ENCODE measurements around the gene MFSD11.
A peak's percentile ranks its signal among the peaks of the same experiment; 100 is the strongest.
"Not testable (repeated sequence)": the region's sequence is repeated elsewhere in the genome, so short reads cannot be mapped to it uniquely, and the experiment has no call there.

Gene MFSD11

GRCh38 chr17:76726776-76727718 lies 10.9 kb upstream of the MFSD11 start, which contains the start of gene METTL23:
Gene METTL23 (plus strand): TSS chr17:76726839. CDS start chr17:76729711, 2,872 bp downstream.
- DNase-seq (ENCODE audit: low read depth, low spot score), result peak; percentile 49

- DNase-seq (ENCODE audit: low read depth, low spot score), result no peak
Measured at GRCh38 chr17:76727745-76728456, 10.0 kb upstream of the MFSD11 start.

DNA sequence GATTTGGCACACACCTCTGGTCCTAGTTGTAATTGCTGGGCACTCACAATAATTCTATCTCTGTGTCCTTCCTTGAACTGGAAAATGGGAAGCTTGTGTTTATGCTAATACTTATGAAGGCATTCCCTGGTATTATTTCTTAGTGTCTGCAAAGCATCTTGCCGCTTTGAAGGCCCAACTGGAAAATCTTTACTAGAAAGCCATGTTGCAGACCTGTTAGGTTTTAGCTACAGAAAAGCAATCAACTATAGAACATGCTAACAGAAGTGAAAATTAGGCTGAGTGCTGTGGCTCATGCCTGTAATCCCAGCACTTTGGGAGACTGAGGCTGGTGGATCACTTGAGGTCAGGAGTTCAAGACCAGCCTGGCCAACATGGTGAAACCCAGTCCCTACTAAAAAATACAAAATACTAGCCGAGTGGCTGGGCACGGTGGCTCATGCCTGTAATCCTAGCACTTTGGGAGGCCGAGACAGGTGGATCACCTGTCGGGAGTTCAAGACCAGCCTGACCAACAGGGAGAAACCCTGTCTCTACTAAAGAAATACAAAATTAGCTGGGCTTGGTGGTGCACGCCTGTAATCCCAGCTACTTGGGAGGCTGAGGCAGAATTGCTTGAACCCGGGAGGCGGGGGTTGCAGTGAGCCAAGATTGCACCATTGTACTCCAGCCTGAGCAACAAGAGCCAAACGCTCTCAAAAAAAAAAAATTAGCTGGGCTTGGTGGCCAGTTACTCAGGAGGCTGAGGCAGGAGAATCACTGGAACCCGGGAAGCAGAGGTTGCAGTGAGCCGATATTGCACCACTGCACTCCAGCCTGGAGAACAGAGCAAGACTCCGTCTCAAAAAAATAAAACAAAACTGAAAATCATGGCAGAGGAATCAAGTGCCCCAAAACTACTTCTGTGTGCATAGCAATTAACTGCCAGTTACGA lies 5.9 kb upstream of the MFSD11 start:
- DNase-seq (ENCODE audit: low read depth, low spot score), result not testable (repeated sequence)

DNA sequence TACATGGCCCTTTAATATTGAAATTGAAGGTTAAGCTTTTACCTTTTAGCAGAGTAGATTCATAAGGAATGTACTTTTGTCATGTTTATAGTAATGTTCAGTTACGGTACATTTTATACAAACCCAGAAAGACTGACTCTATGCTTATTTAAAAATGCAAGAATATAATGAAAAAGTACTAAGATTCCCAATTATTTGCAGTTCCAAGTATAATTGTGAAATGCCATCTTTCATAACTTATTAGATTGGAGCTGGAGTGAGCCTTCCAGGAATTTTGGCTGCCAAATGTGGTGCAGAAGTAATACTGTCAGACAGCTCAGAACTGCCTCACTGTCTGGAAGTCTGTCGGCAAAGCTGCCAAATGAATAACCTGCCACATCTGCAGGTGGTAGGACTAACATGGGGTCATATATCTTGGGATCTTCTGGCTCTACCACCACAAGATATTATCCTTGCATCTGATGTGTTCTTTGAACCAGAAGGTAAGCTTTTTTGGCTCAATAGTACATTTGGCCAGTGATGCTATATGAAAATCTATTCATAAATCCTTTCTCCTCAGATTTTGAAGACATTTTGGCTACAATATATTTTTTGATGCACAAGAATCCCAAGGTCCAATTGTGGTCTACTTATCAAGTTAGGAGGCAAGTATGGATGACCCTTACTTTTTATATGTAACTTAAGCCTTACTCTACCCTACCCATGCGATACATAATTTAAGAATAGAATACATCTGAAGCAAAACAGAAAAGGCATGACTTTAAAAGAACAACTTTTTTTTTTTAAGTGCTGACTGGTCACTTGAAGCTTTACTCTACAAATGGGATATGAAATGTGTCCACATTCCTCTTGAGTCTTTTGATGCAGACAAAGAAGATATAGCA lies 4.9 kb upstream of the MFSD11 start:
- no peak for DNase-seq (ENCODE audit: low read depth, low spot score)

DNA sequence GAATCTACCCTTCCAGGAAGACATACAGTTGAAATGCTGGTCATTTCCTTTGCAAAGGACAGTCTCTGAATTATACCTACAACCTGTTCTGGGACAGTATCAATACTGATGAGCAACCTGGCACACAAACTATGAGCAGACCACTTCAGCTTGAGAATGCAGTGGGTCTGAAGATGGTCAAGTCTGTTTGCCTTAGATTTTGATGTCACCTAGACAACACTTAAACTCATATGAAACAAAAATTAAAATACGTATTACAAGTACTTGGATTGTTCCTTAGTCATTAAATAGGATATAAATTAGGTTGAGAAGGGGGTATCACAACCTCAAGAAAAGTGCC lies 4.3 kb upstream of the MFSD11 start:
- DNase-seq (ENCODE audit: low read depth, low spot score), result no peak

DNA sequence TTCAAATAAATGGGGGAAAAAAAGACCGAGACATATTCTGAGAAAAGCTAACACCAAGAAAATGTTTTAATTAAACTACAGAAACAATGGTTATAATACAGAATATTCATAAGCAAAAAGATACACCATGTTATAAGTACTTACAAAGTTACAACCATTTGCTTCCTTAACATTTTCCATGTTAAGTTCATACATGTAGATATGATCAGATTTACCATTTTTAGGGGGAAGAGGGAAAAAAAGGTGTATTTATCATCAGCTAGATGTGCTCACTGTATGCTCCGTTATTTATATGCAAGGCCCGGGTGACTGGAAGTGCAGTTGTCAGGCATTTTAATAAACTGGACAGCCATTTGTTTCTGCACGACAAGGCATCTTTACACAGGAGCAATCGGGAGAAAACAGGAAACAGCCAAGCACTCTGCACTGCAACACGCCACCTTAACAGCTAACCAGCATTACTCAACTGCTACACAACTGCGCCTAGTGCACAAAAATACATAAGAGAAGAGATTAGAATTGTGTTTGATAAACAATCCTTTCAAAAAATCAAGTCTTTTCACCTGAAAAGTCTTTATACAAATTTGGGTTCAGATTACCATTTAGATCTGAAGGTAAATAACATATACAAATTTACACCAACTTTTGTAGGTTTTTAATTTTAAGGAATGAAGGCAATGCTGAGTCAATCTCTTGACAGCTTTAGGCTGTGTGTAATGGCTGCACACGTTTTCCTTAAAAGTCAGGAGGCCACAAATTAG lies 3.7 kb upstream of the MFSD11 start:
- no peak for DNase-seq (ENCODE audit: low read depth, low spot score)

- DNase-seq (ENCODE audit: low read depth, low spot score), result no peak
Measured at GRCh38 chr17:76735006-76735405, 2.9 kb upstream of the MFSD11 start.

GRCh38 chr17:76735586-76736348 lies 2.2 kb upstream of the MFSD11 start:
- no peak for DNase-seq (ENCODE audit: low read depth, low spot score)

DNA sequence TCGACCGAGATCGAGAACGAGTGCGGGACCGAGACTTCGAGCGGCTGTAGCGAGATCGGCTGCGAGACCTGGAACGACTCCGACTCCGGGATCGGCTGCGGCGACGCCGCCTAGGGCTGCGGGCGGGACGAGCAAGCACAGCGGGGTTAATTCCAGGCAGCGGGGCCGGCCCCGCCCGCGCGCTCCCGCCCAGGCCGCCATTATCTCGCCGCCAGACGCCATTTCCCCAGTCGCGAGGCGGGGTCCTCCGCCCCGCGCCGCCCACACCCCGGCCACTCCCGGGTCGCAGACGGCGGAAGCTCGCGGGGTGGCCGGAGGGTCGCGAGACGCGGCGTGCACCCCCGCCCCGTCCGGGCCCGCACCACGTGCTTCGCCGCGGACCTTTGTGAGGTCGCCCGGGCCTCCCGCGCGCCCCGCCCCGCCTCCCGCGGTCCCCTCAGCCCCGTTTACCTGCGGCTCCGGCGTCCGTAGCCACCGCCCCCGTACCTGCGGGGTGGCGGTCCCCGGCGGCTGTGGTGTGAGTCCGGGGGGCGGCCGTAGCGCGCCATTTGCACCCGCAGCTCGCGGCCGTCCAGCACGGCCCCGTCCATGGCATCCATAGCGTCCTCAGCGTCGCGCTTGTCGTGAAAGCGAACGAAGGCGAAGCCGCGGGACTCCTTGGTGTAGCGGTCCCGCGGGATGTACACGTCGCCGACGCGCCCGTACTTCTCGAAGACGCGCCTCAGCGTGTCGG lies 1.4 kb upstream of the MFSD11 start:
- peak; percentile 18 for DNase-seq (ENCODE audit: low read depth, low spot score)

DNA sequence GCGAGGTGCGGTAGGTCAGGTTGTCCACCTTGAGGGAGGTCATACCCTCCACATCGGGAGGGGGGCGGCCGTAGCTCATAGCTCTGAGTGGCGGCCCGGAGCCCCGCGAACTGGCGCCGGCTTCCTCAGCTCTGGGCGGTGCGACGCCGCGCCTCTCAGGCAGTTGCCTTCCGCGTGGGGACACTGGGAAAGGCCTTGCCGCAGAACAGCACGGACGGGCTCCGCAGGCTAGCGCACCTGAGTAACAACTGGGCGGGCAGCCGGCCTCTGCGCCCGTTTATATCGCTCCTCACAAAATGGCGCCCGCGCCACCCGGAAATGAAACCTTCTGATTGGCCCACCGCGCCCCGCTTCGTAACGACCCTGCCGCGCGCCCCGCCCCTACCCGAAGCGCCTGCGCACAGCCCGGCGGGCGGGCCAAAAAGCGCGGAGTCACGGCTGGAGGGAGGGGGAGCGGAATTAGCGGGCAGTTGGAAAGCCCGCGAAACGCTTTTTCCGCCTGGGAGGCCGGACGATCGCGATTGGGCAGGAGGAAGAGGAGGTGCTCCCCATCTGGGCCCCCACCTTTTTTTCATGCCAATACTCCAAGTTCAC lies 740 bp upstream of the MFSD11 start, which contains the start of gene SRSF2:
Gene SRSF2, minus strand, starts transcription at position 250 of the 594 bp plus-strand sequence. Its CDS starts 171 bp downstream, at position 79.
- peak; percentile 95 for DNase-seq (ENCODE audit: low read depth, low spot score)

DNA sequence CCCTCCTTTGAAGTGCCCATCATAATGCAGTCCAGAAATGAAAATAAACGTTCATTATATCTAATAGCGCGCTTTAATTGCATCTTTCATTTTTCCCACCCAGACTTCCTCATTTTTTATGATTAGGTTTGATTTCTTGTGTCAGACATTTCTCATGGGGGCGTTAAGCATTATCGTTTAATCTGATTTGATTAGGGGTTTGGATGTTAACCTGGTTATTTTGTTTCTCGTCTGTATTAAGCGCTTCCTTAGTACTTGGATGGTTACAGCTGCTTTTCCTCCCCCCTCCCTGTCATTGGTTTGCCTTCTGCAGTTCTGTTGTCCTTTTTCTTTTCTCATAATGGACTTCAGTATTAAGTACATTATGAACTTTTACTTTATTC lies 540 bp downstream of the MFSD11 start:
- DNase-seq (ENCODE audit: low read depth, low spot score), result no peak

DNA sequence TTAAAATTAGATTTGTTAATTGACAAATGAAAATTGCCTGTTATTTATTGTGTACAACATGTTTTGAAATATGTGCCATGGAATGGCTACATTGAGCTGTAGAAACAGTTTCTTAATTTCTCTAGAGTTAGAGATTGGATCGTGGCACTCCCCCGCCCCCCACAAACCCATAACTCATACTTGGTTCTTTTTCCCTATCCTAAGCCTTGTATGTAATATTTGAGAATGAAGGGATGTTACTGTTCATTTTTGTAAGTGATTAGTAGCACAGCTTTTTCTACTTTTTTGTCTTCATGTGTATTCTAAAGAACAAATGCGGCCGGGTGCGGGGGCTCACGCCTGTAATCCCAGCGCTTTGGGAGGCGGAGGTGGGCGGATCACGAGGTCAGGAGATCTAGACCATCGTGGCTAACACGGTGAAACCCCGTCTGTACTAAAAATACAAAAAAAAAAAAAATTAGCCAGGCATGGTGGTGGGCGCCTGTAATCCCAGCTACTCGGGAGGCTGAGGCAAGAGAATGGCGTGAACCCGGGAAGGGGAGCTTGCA lies 1.7 kb downstream of the MFSD11 start:
- not testable (repeated sequence) for DNase-seq (ENCODE audit: low read depth, low spot score)

DNA sequence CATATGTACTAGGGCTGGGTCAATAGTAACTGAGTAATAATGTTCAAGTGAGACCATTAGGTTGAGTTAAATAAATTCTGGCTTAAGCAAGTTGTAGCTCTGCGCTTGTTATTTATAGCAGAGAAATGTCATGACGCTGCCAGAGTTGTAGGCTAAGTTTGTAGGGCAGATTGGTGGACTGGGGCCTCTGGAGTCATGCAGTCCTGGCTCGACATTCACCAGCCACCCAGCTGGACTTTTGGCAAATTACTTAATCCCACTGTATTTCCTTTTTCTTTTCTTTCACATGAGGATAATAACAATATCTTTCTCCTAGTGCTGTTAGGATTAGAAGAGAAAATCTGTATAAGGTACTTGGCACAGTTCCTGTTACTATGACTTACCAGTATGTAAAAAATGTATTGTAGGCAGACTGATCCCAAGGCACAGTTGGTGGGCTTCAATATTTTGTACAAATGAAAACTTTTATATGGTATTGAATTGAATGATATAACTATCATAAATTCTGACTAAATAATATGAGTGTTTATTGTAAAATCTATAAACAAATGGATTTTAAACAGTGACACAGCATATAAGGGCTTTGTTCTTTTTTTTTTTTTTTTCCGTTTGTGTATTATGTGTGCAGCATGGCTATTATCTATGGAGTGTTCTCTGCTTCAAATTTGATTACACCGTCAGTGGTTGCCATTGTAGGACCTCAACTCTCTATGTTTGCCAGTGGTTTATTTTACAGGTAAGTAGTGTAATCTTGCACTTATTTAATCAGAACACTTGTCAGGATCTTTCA lies 2.6 kb downstream of the MFSD11 start:
- DNase-seq (ENCODE audit: low read depth, low spot score), result no peak

DNA sequence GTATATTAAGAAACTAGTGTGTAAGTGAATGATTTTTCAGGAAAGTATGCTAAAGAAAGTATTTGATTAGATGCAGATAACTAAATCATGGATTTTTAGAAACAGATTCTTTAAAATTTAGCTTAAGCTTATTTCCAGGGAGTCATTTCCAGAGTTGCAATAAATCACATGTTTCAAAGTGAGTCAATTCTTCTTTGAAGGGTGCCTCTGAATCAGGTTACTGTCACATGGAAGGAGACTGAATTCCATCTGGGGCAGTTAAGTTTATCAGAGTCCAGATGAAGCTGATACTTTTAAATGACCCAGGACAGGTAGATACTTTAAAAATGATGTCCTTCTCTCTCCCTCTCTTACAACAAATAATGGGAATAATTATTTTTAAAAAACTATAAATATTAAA lies 5.0 kb downstream of the MFSD11 start:
- DNase-seq (ENCODE audit: low read depth, low spot score), result no peak

DNA sequence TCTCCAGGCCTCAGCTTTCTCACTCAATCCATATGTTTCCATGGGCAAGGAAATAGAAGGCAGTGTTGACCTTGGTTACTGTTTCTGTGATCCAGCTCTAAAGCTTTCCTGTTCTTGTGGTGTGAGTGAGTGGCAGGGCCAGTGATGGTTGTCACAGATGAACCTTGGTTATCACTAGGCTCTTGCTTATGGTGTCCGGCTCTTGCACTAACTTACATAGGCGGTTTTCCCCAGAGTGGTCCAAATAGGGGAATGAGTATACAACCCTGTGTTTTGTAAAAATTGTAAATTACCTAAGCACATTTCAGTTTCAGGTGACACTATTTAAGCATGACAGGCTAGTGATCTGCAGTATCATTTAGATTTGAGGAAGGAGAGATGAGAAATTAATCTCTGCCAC lies 6.8 kb downstream of the MFSD11 start:
- no peak for DNase-seq (ENCODE audit: low read depth, low spot score)

- DNase-seq (ENCODE audit: low read depth, low spot score), result not testable (repeated sequence)
Measured at GRCh38 chr17:76745785-76746184, 7.9 kb downstream of the MFSD11 start.
